SHP77 (cell line): ENCODE measurements around the gene LYRM4.

Experiments
- DNase-seq, 2 experiments: peaks; one replicate each; lab custom pipeline; 2025; lab: John Stamatoyannopoulos, UW

The LYRM4 gene

DNA sequence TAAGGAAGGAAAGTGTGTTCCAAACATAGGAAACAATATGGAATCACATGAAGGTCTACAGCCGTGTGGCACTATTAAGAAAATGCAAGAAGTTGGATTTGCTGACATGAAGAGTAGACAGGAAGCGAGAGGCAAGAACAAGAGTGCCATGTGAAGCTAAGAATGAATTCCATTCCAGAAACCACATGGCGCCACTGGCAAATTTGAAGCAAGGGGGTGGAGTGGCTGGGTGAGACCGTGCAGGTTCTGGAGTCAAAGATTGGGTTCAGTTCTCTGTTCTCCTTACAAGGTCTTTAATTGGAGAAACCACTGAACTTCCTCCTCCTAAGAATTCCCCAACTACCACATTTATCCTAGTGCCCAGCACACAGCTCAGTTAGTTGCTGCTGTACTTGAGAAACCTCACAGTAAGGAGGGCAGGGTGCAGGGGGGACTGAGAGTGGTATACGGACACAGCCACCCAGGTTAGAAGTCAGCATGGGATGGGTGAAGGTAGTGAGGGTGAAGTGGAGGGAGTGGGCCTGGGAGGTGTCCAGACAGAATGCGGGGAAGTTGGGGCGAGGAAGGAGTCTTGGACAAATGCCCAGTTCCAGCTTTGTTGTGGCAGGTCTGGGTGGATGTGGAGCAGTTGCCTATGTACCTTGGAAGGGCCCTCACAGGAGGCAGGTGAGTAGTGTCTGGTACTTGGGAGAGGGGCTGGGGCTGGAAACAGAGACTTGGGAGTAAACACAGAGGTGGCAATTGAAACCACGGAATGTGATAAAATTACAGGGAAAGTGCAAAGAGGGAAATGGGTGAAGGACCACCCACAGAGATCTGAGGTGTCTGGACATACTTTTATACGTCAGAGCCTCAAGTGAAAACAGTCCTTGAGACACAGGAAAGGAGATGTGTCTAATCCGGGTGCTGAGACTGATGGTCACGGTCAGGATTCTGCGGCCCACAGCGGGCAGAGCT is 14.3 kb downstream of the LYRM4 start:
- DNase-seq: no peak

DNA sequence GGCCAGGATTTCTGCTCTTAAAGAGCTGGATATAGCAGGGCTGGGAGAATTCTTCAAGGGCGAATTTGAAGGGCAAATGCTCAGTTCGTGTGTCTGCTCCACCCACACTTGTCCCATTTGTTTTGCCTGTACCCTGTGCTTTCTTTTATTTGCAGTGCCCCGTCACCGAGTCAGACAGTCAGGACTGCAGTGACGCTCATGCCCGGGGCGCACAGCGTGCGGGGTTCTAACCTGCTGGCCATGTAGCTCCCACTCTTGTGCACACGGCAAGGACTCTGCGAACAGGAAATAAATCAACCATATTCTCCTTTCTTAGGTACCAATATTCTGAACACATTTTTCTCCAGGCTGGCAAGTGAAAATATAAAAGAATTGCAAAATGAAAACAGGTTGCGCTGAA is 17.7 kb downstream of the LYRM4 start:
- no peak for DNase-seq

DNA sequence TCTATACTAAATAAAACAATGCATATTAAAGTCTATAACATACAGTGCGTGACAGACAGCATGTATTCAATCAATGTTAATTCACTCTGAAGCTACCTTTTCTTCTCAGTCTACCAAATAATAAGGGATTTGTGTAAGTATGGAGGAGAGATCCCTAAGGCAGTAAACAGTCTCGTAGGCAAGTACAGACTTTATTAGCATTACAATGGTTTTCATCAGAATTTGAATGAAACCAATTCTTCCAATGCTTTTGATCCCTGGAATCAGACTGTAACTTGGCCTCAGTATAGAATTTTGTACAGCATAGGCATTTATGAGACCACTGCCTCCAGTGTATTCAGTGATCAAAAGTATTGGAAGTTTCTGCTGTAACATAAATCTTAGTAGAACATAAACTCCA is 19.5 kb downstream of the LYRM4 start:
- no peak for DNase-seq

DNA sequence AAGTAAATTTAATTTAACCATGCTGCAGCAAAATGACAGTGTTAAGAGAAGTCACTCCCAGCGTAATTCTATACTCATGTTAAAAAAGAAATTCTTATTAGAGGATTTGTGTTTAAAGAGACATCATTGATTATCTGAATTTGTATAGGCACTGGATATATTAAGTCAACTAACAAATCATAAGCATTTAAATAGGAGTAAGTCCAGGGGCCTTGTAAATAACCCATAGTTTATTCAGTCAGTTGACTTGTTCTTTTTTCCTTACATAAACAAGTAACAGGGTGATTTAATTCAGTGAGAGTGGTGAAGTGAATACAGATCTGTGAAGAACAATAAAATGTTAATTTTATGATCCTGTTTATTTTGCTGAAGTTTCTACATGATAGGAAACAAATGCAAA is 22.4 kb downstream of the LYRM4 start:
- DNase-seq: no peak

DNA sequence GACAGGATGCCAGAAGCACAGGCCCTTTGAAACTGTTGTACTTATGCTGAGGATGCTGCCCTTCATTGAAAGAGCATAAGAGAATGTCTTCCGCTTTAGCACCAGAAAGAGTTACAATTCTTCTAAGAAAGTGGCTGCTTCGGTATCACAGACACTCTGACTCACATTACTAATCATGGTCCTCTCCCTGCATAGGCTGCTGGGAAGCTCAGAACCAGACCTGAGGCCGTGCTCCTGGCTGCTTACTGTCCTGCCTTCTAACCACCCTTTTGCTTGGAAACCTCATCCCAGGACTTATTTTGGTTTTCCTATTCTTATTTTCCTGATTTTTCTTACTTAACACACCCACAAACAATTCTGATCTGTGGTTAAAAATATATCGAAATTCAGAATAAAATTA is 22.9 kb downstream of the LYRM4 start:
- no peak for DNase-seq

DNA sequence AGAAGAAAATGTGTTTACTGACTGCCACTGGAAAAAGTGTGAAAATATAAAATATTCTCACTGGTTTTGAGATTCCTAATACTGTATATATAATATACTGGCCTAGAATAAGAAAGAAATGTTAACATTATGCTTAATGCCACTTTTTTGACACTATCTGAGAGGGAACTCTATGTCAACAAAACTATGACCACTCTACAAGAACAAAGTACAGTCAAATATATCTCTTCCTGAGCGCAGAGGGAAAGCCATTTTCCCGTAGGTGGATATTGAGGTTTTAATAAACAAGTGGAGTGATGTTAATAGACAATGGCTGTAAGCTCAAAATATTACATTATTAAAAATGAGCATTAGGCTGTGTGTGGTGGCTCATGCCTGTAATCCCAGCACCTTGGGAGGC is 24.9 kb downstream of the LYRM4 start:
- no peak for DNase-seq

DNA sequence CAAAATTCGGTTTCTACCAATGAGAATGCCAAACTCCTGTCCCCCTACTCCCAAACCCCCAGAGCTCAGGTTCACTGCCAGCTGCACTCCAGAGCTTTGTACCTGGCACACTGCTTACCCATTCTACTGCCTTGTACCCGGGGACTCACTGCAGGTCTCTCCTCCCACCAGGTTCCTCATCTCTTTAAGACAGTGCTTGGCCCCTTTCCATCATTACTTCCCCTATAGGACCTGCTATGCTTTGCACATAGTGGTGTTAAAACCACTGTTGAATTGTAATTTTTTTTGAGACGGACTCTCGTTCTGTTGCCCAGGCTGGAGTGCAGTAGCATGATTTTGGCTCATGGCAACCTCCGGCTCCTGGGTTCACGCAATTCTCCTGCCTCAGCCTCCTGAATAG is 25.9 kb downstream of the LYRM4 start:
- no peak for DNase-seq

DNA sequence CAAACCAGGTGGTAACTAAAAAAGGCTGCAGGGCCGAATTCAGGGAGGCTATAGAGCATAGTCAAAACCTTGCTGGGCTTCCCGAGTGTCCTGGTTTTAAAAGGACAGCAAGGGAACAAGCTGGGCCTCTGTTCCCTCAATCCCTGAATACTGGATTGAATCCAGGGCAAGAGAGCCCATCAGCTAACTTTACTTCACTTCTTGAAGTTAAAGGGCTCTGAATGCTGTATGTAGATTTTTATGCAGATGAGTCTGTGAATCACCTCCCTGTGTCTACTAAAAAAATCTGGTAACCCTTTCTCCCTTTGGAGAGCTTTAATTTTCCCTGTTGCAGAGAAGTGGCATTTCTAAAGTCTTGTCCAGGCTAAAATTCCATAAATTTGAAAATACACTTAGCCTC is 29.5 kb downstream of the LYRM4 start:
- no peak for DNase-seq

DNA sequence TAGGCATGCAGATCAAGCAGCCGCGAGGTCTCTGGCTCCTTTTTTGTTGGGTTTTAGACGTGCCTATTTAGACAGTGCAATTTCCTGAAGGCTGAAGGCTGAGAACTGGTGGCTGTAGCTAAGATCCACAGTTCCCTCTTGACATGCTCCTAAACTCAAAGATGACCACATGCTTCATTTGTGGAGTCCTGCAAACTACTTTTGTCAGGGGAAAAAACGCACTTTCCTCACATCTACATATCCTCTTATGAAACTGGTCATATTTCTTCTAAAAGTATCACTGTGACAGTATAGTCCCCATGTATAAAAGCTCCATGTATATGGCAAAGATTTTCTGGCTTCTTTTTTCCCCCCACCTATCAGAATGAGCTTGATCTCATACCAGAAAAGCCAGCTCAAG is 30.7 kb downstream of the LYRM4 start:
- DNase-seq: no peak

DNA sequence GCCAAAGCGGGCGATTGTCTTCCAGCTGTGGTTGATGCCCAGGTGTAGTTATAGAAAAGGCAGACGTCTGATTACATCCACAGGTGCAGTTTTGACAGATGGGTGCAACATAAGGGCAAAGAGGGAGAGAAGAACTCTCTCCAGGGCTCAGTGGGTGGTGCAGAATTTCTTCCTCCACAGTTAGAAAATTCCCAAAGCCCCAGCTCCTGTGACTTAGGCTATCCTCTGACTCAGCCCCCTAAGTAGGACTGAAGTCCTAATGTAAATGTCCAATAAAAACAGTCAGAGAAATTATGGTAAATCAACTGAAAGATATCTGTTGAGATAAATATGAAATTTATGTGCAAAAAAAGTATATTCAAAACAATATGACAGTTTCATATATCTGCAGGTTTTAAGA is 31.4 kb downstream of the LYRM4 start:
- DNase-seq: no peak

DNA sequence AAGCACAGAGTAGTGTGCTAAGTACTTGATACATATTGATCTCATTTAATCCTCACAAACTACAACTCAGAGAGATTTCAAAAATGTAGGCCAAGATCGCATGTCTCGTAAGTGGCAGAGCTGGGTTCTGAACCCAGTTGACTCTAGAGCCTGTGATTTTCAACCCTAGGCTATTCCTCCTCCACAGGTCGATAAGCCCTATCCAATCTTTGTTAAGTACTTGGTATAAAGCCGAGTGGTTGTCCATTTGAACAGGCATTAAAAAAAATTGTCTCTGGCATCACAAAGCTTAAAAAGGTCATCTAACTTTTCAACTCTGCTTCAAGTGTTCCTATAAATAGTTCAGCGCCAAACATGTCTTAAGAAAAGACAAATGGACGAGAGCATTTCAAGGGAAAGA is 37.4 kb downstream of the LYRM4 start:
- no peak for DNase-seq

DNA sequence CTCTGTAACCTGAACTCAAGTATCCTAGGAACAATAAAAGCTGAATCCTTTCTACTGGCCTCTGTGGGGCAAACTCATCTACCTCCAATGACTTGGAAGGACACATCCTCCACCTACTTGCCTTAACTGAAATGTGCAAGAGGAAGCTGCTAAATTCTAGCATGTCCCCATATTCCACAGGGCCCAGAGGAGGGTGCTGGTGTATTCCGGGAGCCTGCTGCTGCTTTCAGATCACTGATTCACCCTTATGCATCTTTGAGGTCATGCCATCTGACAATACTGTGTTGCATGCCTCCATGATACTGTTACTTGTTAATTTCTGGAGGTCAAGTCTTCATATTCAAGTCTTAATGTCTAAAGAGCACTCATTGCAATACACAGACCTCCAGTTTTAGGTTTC is 40.3 kb downstream of the LYRM4 start:
- DNase-seq: no peak

DNA sequence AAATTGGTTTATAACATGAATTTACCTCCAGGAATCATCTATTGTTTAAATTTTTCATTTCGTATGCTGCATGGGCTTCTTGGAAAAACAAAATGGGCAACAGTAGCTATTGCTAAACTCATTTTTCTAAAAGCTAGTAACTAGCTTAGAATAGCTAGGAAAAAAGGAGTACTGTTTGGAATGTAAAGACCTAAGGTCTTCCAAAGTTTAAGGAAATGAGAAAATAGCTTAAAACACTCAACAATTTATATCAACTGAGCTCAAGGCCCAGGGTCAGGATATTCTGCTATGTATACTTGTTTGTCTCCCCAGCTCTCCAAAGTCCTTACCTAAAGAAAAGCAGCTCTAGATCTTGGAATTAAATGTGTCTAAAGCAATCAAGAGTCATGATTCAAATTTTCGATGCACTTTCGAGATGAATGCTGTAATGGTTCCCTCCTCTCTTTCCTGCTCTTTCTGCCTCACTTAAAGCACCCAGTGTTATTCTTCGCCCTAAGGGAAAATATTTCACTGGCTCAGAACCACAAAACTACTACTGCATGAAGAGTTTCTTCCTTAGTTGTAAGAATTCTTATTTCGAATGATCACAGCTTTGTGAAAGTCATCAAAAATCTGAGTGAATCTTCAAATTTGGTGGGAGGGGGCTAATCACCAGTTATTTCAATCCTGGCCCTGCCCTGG is 41.6 kb downstream of the LYRM4 start:
- DNase-seq: no peak

DNA sequence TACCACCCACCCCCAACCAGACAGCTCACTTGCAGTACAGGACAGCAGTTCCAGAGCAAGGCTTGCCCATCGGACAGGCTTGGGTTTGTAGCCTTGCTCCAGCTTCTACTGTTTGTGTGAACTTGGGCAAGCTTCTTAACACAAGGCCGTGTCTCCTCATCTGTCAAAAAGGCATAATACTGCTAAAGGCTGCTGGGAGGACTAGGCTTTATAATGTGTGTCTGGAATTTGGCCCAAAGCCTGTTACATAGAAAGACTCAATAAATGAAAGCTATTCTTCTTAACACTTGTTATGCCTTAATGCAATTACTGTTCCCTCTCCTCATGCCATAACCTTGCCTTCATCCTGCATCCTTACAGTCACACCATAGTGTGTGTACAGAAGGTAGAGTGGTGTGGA is 43.4 kb downstream of the LYRM4 start:
- no peak for DNase-seq

DNA sequence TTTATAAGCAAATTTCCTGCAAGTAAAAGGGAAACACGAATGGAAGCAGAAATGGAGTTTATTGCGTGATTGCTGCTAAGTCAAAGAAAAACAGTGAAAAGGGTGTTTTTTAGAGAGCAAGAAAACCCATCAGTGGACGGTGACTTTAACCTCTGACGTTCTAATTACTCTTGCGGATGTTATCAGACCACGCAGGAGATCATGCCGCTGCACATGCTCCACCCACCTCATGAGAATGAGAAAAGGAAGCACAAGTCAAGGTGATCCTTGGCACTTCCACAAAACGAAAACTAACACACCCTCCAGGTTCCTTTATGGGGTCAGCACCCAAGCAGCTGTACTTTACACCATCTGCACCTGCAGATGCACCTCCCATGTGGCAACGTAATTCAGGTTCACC is 45.0 kb downstream of the LYRM4 start:
- no peak for DNase-seq

DNA sequence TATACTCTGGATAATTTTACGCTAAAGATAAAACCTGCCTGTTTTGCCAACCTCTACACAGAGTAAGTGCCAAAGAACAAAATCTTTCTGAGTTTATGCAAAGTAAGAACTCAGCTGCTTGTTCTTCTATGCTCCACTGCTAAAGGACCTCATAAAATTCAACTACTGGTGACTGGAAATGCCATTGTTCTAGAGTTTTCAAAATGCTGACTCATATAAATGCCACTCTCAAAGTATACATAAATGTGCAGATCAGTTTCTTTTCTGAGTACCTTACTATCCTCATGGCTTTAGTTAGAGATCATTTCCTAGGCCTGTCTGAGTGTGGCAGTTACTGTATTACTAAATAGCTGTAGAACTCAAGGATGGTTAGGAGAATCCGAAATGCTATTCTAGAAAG is 45.6 kb downstream of the LYRM4 start:
- DNase-seq: no peak

DNA sequence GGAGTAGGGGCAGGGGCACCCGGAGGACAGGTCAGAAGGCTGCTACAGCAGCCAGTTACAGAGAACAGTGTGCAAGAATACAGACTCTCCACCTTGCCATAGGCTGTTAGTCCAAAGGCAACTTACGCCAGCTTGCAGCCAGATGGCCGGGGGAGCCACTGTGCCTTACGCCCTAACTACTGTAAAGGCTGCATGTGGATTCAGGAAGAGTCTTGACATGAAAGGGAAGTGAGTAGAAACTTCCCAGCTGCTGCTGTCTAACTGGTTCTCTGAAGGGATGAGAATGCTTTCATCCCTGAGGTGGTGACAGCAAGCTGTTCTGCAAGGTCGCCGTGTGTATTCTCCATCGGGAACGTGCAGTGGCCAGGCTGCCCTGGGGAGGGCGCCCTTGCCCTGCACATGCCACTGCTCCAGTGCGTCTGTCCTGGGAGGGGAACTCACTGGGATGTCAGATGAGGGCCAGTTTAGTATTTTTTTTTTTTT is 46.1 kb downstream of the LYRM4 start:
- peak in 1 of 2 experiments; percentile 2 for DNase-seq

DNA sequence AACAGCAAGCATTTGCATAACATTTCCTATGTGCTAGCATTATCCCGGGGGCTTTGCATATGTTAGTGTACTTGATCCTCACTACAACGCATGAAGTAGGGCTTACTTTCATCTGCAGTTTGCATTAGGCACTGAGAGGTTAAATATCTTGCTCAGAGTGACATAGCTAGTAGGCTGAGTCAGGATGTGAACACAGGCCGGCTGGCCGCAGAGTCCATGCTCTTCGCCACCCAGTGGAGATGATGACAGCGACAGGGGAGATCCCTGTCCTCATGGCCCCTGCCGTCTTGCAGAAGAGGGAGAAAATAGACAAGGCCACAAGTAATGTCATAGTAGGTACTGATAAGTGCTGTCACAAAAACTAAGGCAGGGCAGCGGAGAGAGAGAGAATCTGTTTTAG is 46.9 kb downstream of the LYRM4 start:
- DNase-seq: no peak

DNA sequence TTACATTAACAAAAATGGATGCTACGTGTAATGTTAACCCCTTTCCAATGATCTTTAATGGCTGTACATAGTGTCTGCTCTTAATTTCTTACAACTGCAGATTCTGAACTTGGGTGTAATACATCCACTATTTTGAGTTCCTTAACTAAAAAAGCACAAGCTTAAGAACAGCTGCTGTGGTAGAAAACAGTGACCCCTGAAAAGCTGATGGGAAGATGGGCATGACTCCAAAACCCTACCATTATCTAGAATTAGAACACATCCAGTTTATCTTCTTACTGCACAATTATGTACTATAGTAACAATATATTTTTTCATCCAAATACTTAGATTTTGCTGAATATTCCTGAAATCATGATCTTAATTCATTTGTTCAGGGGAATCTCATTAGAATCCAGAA is 49.3 kb downstream of the LYRM4 start:
- no peak for DNase-seq

DNA sequence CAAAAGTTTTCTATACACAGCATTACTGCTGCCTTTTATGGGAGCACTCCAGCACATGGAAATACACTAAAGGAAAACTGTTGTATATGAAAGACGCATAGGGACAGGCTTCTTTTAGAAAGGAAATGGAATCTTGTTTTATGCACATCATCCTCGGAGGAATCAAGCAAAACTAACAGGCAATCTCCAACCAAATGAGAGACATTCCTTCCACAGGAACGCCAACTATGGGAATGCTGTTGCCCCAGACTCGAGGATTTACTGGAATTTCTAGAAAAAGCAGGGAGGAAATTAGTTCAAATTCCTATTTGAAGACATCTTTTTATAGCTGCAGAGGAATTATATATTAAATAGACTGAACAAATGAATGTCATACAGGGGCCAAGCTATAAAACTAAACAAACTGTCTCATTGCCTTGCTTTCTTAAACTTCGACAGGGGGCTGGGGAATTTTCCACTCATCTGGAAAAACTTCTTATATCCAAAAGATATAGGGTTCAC is 52.2 kb downstream of the LYRM4 start:
- no peak for DNase-seq

DNA sequence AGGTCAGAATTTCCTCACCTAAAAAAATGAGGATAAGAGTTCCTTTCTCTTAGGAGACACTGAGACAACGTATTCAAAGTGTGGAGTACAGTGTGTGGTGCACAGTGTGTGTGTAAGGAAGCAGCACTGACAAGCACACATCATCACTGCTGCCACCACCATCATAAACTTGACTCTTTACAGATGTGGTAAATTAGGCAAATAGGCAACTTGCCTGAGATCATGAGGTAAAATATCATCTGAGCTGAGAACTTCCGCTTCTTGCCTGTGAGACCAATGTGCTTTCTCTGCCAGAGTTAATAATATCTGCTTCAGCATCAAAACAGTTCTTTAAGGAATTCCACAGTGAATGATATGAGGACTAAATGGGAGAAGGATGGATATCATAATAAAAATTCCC is 52.7 kb downstream of the LYRM4 start:
- no peak for DNase-seq

DNA sequence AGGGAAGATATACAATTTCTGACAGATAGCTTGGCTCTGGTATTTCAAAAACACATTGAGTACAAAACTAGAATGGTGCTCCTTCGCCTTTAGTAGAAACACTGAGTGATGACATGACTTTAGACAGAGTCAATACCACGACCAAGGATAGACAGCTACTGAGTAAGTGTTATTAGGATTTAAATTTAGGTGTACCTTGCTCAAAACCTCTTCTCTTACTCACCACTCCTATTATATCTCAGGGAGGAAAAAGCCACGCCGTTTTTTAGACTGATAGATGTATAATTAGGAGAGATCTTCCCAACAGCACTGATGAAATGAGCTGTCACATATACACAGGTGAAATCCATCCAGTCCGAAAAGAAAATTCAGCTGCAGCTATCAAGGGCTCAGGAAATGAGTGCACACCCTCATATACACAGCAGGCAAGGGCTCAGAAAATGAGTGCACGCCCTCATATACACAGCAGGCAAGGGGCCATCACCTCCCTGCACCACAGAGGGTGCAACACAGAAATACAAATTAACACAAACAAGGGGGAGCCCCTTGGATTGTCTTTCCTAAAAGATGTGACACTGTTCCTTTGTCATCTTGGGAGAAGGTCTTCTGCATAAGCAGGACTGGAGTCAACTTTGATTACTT is 53.7 kb downstream of the LYRM4 start:
- no peak for DNase-seq
